CD8-positive, alpha-beta memory T cell (primary cell): Measurements from ENCODE around the gene BICC1. TPM values are rescaled to one million over a fixed set of nuclear protein-coding genes. Genes with fewer than 3 reads are reported as not detected.
"Not testable (repeated sequence)": the region's sequence is repeated elsewhere in the genome, so short reads cannot be mapped to it uniquely, and the experiment has no call there.

ENCODE experiments used
- CTCF ChIA-PET: fragments of 350-600 bp; sonication (Branson Sonifier 250); formaldehyde crosslinking; loops from one replicate; lab custom pipeline; 2021; ENCODE audit warnings: antibody characterized with exemption; lab: Charles Lee
- POLR2A ChIA-PET: fragments of 350-600 bp; sonication (Branson Sonifier 250); formaldehyde crosslinking; loops from one replicate; lab custom pipeline; 2021; ENCODE audit warnings: antibody characterized with exemption; lab: Charles Lee
- DNase-seq, 5 donors: peaks; one replicate each; pipeline versions ENCODE4 v3.0.0 to v3.0.0-alpha.2; 2020 to 2022; ENCODE audit warnings: mixed read lengths in 1 of 5
- H3K27ac ChIP-seq: one replicate; pipeline ENCODE4 v1.7.0; 2013; ENCODE audit warnings: low read depth, mild to moderate bottlenecking, low read length, moderate library complexity
- H3K27me3 ChIP-seq: 2 replicates; pipeline ENCODE4 v1.7.0; 2013; ENCODE audit warnings: low read length, mild to moderate bottlenecking; ENCODE audit not compliant: insufficient read depth, poor library complexity, severe bottlenecking
- H3K36me3 ChIP-seq: 2 replicates; pipeline ENCODE4 v1.7.0; 2013; ENCODE audit warnings: mild to moderate bottlenecking, low read length, moderate library complexity; ENCODE audit not compliant: insufficient read depth
- H3K4me1 ChIP-seq: 2 replicates; pipeline ENCODE4 v1.7.0; 2013; ENCODE audit warnings: mild to moderate bottlenecking, low read length, moderate library complexity; ENCODE audit not compliant: insufficient read depth
- H3K4me3 ChIP-seq: 2 replicates; pipeline ENCODE4 v1.7.0; 2013; ENCODE audit warnings: mild to moderate bottlenecking, low read length
- H3K9me3 ChIP-seq: 2 replicates; pipeline ENCODE4 v1.7.0; 2013; ENCODE audit warnings: mild to moderate bottlenecking, low read length
- H3K27ac Mint-ChIP-seq, 8 donors: one replicate each; pipeline ENCODE4 v1.8.0; 2020 to 2021; ENCODE audit warnings: mixed read lengths in 8 of 8, mild to moderate bottlenecking in 6 of 8, inconsistent platforms in 3 of 8, moderate library complexity in 3 of 8
- H3K27me3 Mint-ChIP-seq, 2 donors: one replicate each; pipeline ENCODE4 v1.8.0; 2020 to 2021; ENCODE audit warnings: mixed read lengths in 2 of 2, mild to moderate bottlenecking in 1 of 2, moderate library complexity in 1 of 2
- H3K36me3 Mint-ChIP-seq, 3 donors: one replicate each; pipeline ENCODE4 v1.8.0; 2020 to 2021; ENCODE audit warnings: mixed read lengths in 3 of 3, inconsistent platforms in 1 of 3, mild to moderate bottlenecking in 1 of 3
- H3K4me1 Mint-ChIP-seq, 3 donors: one replicate each; pipeline ENCODE4 v1.8.0; 2020 to 2021; ENCODE audit warnings: mixed read lengths in 3 of 3, inconsistent platforms in 1 of 3, mild to moderate bottlenecking in 1 of 3
- H3K4me3 Mint-ChIP-seq, 7 donors: one replicate each; pipeline ENCODE4 v1.8.0; 2020 to 2021; ENCODE audit warnings: mixed read lengths in 7 of 7, mild to moderate bottlenecking in 6 of 7, moderate library complexity in 4 of 7, inconsistent platforms in 2 of 7
- H3K9me3 Mint-ChIP-seq, 5 donors: one replicate each; pipeline ENCODE4 v1.8.0; 2020 to 2022; ENCODE audit warnings: mixed read lengths in 5 of 5, mild to moderate bottlenecking in 3 of 5, moderate library complexity in 2 of 5, inconsistent platforms in 1 of 5
- polyA plus RNA-seq: library from polyadenylated mRNA; unstranded; fragments of 300-500 nt; fragmentation: Illumina TruSeq; gene quantifications from one replicate; pipeline ENCODE4 v1.2.3, GENCODE V29; 2021
- total RNA-seq, 2 experiments: library from RNA; stranded (reverse); gene quantifications; one replicate each; pipeline ENCODE4 v1.2.3, GENCODE V29; 2021

The BICC1 gene
- total and polyA plus RNA-seq, 3 experiments from 2014 or later: not detected

GRCh38 chr10:58854811-58855210 is 342.1 kb downstream of the BICC1 start:
- DNase-seq: no peak
- POLR2A ChIA-PET: no interaction called here
- Histone ChIP-seq H3K36me3 (no peaks in the 10 kb centered on the region), H3K27me3 (no peaks in the 10 kb centered on the region), H3K4me1 (no peaks in the 10 kb centered on the region), H3K4me3 (no peak overlapping the region), H3K27ac (no peak overlapping the region), H3K9me3 (no peaks in the 10 kb centered on the region)
- no peak overlapping the region for H3K4me3 Mint-ChIP-seq
- H3K27me3 Mint-ChIP-seq: no peaks in the 10 kb centered on the region
- no peaks in the 10 kb centered on the region for H3K36me3 Mint-ChIP-seq
- H3K9me3 Mint-ChIP-seq: peaks cover 0 to 12% (median 3%) of the 10 kb centered on the region in 5 donors
- CTCF ChIA-PET: no interaction called here
- no peaks in the 10 kb centered on the region for H3K4me1 Mint-ChIP-seq
- H3K27ac Mint-ChIP-seq: no peak overlapping the region

GRCh38 chr10:58856508-58857240 is 344.0 kb downstream of the BICC1 start:
- CTCF ChIA-PET: no interaction called here

GRCh38 chr10:58857251-58857805 is 344.7 kb downstream of the BICC1 start:
- Histone ChIP-seq H3K27ac (no peak overlapping the region), H3K9me3 (no peaks in the 10 kb centered on the region), H3K4me1 (no peaks in the 10 kb centered on the region), H3K27me3 (no peaks in the 10 kb centered on the region), H3K36me3 (no peaks in the 10 kb centered on the region), H3K4me3 (no peak overlapping the region)
- CTCF ChIA-PET: no interaction called here
- Mint-ChIP-seq H3K36me3 (no peaks in the 10 kb centered on the region), H3K4me1 (no peaks in the 10 kb centered on the region), H3K4me3 (no peak overlapping the region), H3K9me3 (peaks cover 2 to 12% (median 3%) of the 10 kb centered on the region in 5 donors), H3K27ac (no peak overlapping the region), H3K27me3 (no peaks in the 10 kb centered on the region)
- POLR2A ChIA-PET: no interaction called here
- DNase-seq: no peak

More at GRCh38 chr10:58856508-58857240, 344.0 kb downstream of the BICC1 start:
- DNase-seq: no peak
- H3K4me1 ChIP-seq: no peaks in the 10 kb centered on the region
- no peaks in the 10 kb centered on the region for H3K27me3 Mint-ChIP-seq
- peaks cover 2 to 12% (median 3%) of the 10 kb centered on the region in 5 donors for H3K9me3 Mint-ChIP-seq
- no peaks in the 10 kb centered on the region for H3K27me3 ChIP-seq
- no peak overlapping the region for H3K27ac ChIP-seq
- H3K36me3 ChIP-seq: no peaks in the 10 kb centered on the region
- no peak overlapping the region for H3K27ac Mint-ChIP-seq
- H3K4me1 Mint-ChIP-seq: no peaks in the 10 kb centered on the region
- no peak overlapping the region for H3K4me3 ChIP-seq
- H3K36me3 Mint-ChIP-seq: no peaks in the 10 kb centered on the region
- H3K9me3 ChIP-seq: no peaks in the 10 kb centered on the region
- no peak overlapping the region for H3K4me3 Mint-ChIP-seq
- POLR2A ChIA-PET: no interaction called here

- H3K4me3 Mint-ChIP-seq, H3K4me3 ChIP-seq, H3K27ac ChIP-seq, H3K9me3 ChIP-seq, H3K36me3 Mint-ChIP-seq, H3K4me1 Mint-ChIP-seq, H3K27me3 Mint-ChIP-seq, H3K27ac Mint-ChIP-seq, H3K27me3 ChIP-seq, H3K36me3 ChIP-seq, POLR2A ChIA-PET, DNase-seq, H3K4me1 ChIP-seq, CTCF ChIA-PET: not testable (repeated sequence)
- peaks cover 2 to 12% (median 3%) of the 10 kb centered on the region in 5 donors for H3K9me3 Mint-ChIP-seq
Measured at GRCh38 chr10:58858123-58858522, 345.5 kb downstream of the BICC1 start.

- Histone ChIP-seq H3K4me3 (no peak overlapping the region), H3K27ac (no peak overlapping the region), H3K36me3 (no peaks in the 10 kb centered on the region), H3K9me3 (no peaks in the 10 kb centered on the region), H3K4me1 (no peaks in the 10 kb centered on the region), H3K27me3 (no peaks in the 10 kb centered on the region)
- no peak overlapping the region for H3K27ac Mint-ChIP-seq
- peaks cover 2 to 12% (median 3%) of the 10 kb centered on the region in 5 donors for H3K9me3 Mint-ChIP-seq
- no peaks in the 10 kb centered on the region for H3K36me3 Mint-ChIP-seq
- no peaks in the 10 kb centered on the region for H3K27me3 Mint-ChIP-seq
- no peak overlapping the region for H3K4me3 Mint-ChIP-seq
- ChIA-PET POLR2A (no interaction called here), CTCF (no interaction called here)
- DNase-seq: no peak
- H3K4me1 Mint-ChIP-seq: no peaks in the 10 kb centered on the region
Measured at GRCh38 chr10:58859526-58859925, 346.9 kb downstream of the BICC1 start.

GRCh38 chr10:58867683-58868082 is 355.0 kb downstream of the BICC1 start:
- Mint-ChIP-seq H3K4me3 (no peak overlapping the region), H3K4me1 (no peaks in the 10 kb centered on the region), H3K27ac (no peak overlapping the region), H3K9me3 (peaks cover 0 to 3% (median 2%) of the 10 kb centered on the region in 5 donors), H3K27me3 (peaks cover 0 to 1% of the 10 kb centered on the region in 2 donors), H3K36me3 (no peaks in the 10 kb centered on the region)
- no peaks in the 10 kb centered on the region for H3K9me3 ChIP-seq
- no peaks in the 10 kb centered on the region for H3K27me3 ChIP-seq
- DNase-seq: no peak
- ChIA-PET POLR2A (no interaction called here), CTCF (no interaction called here)
- H3K36me3 ChIP-seq: no peaks in the 10 kb centered on the region
- no peak overlapping the region for H3K4me3 ChIP-seq
- H3K27ac ChIP-seq: no peak overlapping the region
- no peaks in the 10 kb centered on the region for H3K4me1 ChIP-seq

- H3K27ac Mint-ChIP-seq: no peak overlapping the region
- H3K27me3 Mint-ChIP-seq: peaks cover 0 to 1% of the 10 kb centered on the region in 2 donors
- no peak overlapping the region for H3K4me3 Mint-ChIP-seq
- Histone ChIP-seq H3K9me3 (no peaks in the 10 kb centered on the region), H3K4me1 (no peaks in the 10 kb centered on the region), H3K36me3 (no peaks in the 10 kb centered on the region), H3K4me3 (no peak overlapping the region), H3K27me3 (no peaks in the 10 kb centered on the region), H3K27ac (no peak overlapping the region)
- peaks cover 0 to 3% (median 1%) of the 10 kb centered on the region in 5 donors for H3K9me3 Mint-ChIP-seq
- ChIA-PET CTCF (no interaction called here), POLR2A (no interaction called here)
- no peaks in the 10 kb centered on the region for H3K36me3 Mint-ChIP-seq
- H3K4me1 Mint-ChIP-seq: no peaks in the 10 kb centered on the region
- DNase-seq: no peak
Measured at GRCh38 chr10:58868736-58869435, 356.2 kb downstream of the BICC1 start.

- CTCF ChIA-PET: no interaction called here
- no peak overlapping the region for H3K27ac ChIP-seq
- Mint-ChIP-seq H3K27ac (no peak overlapping the region), H3K27me3 (peaks cover 0 to 1% of the 10 kb centered on the region in 2 donors), H3K9me3 (peaks cover 0 to 3% (median 1%) of the 10 kb centered on the region in 5 donors), H3K4me3 (no peak overlapping the region), H3K4me1 (no peaks in the 10 kb centered on the region), H3K36me3 (no peaks in the 10 kb centered on the region)
- DNase-seq: no peak
- no peaks in the 10 kb centered on the region for H3K27me3 ChIP-seq
- POLR2A ChIA-PET: no interaction called here
- no peaks in the 10 kb centered on the region for H3K9me3 ChIP-seq
- no peaks in the 10 kb centered on the region for H3K36me3 ChIP-seq
- no peaks in the 10 kb centered on the region for H3K4me1 ChIP-seq
- no peak overlapping the region for H3K4me3 ChIP-seq
Measured at GRCh38 chr10:58870070-58870469, 357.4 kb downstream of the BICC1 start.
